ENCODE data around the gene ARID2. TPM values are rescaled to one million over a fixed set of nuclear protein-coding genes. Genes with fewer than 3 reads are reported as not detected.

The ARID2 gene
- total and polyA plus RNA-seq, 2 of the 13 experiments (the other 11 are each of a cell fraction or from before 2014, with no cell fraction given): 15.9 to 22.2 TPM

DNA sequence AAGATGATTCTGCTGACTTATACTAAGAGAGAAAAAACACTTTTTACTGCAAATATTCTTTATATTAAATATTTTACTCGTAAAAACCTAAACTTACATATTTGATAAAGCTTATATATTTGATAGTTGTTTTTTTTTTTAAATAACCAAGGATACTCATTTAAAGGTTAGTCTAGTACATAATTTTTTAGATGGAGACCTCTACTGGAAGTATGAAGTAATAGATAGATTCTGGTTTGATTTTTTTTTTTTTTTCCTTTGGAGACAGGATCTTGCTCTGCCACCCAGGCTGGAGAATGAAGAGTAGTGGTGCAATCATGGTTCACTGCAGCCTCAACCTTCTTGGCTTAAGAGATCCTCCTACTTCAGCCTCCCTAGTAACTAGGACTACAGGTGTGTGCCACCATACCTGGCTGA lies 16.4 kb downstream of the ARID2 start:
- Histone ChIP-seq H3K9ac (ENCODE audit: insufficient read depth, low read depth, low read length) (no peak overlapping the region), H3K9me3 (ENCODE audit: low read length) (no peaks in the 10 kb centered on the region), H3K4me1 (ENCODE audit: insufficient read depth, low read length) (peaks cover 13% of the 10 kb centered on the region; the same call in 1 of the 2 replicates), H3K79me2 (ENCODE audit: insufficient read depth, low read length) (peaks cover 92% of the 10 kb centered on the region), H3K27me3 (ENCODE audit: control insufficient read depth in 1 of 2, insufficient read depth in 2 of 2, low read length in 2 of 2) (no peaks in the 10 kb centered on the region), H3K27ac (ENCODE audit: extremely low read length, insufficient read depth, low read length) (no peak overlapping the region), H3K4me3 (replicated peaks in 1 of 3; ENCODE audit: insufficient read depth in 1 of 3, low read depth in 2 of 3, low read length in 3 of 3) (no peak overlapping the region), H4K20me1 (ENCODE audit: insufficient read depth, low read length) (peaks cover 18% of the 10 kb centered on the region), H3K36me3 (replicated peaks in 1 of 2; ENCODE audit: control insufficient read depth in 1 of 2, insufficient read depth in 2 of 2, low read length in 2 of 2) (peaks cover 0 to 8% of the 10 kb centered on the region in 2 experiments; a peak in 1 of 5 replicates), H3K4me2 (ENCODE audit: low read depth, low read length) (no peak overlapping the region), H2AFZ (ENCODE audit: low read length) (no peak overlapping the region)
- CTCF ChIA-PET (ENCODE audit: low intra/inter-chr PET ratio, low total read pairs): interaction anchor here (0.7 kb wide), 3 partner anchors 17 to 142 kb away, joined by 3 read pairs; no protein-coding TSS in a partner anchor
- no peak for FAIRE-seq
- 85% methylated on average over 1 of the region's 1 CpG for WGBS (ENCODE audit: low lambda C conversion rate)
- intact Hi-C loops (cut with micrococcal nuclease; ENCODE audit: unreplicated experiment) (loop anchor here (5.0 kb wide), 1 partner anchor 204 kb away; no protein-coding TSS in a partner anchor), in situ Hi-C loops (cut with HindIII; ENCODE audit: extremely low pct_ligation_motif_present, low pct_unique_long_range_greater_than_20kb) (loop anchor here (25.0 kb wide), 1 partner anchor 559 kb away; no protein-coding TSS in a partner anchor)
- POLR2A ChIA-PET: no interaction called here
- no TSS peak for BruUV-seq (replicated peaks)
- peak; percentile 48; the same call in 2 of the 3 replicates for ATAC-seq
- no peak for DNase-seq (ENCODE audit: low spot score)
- TF ChIP-seq YEATS2 (CRISPR knock-in tag; IDR thresholded peaks at IDR 0.05; ENCODE audit: borderline replicate concordance) (no peak), ZNF709 (CRISPR knock-in tag; IDR thresholded peaks at IDR 0.05) (no peak), ZNF552 (CRISPR knock-in tag; IDR thresholded peaks at IDR 0.05; ENCODE audit: borderline replicate concordance) (no peak), NFE2L2 (IDR thresholded peaks at IDR 0.05; ENCODE audit: low read length) (no peak), HNF4A (CRISPR knock-in tag; IDR thresholded peaks at IDR 0.05) (no peak), GRHL1 (CRISPR knock-in tag; conservative IDR thresholded peaks at IDR 0.05) (no peak), NONO (IDR thresholded peaks at IDR 0.05) (no peak), NONO (CRISPR knock-in tag; conservative IDR thresholded peaks at IDR 0.05) (no peak), ZNF766 (CRISPR knock-in tag; IDR thresholded peaks at IDR 0.05; ENCODE audit: borderline replicate concordance) (no peak), TCF12 (IDR thresholded peaks at IDR 0.05) (no peak), TCF12 (CRISPR knock-in tag; IDR thresholded peaks at IDR 0.05) (no peak), KLF15 (CRISPR knock-in tag; IDR thresholded peaks at IDR 0.05; ENCODE audit: borderline replicate concordance) (no peak), SNAI1 (CRISPR knock-in tag; IDR thresholded peaks at IDR 0.05; ENCODE audit: borderline replicate concordance) (no peak), TAF15 (IDR thresholded peaks at IDR 0.05; ENCODE audit: low read depth, low read length, poor library complexity, severe bottlenecking) (no peak), ZIK1 (CRISPR knock-in tag; IDR thresholded peaks at IDR 0.05; ENCODE audit: borderline replicate concordance, low read depth) (no peak), PBX2 (CRISPR knock-in tag; IDR thresholded peaks at IDR 0.05) (no peak), ZNF282 (IDR thresholded peaks at IDR 0.05; ENCODE audit: partially characterized antibody) (no peak)
- TF ChIP-seq, protein P1, sequence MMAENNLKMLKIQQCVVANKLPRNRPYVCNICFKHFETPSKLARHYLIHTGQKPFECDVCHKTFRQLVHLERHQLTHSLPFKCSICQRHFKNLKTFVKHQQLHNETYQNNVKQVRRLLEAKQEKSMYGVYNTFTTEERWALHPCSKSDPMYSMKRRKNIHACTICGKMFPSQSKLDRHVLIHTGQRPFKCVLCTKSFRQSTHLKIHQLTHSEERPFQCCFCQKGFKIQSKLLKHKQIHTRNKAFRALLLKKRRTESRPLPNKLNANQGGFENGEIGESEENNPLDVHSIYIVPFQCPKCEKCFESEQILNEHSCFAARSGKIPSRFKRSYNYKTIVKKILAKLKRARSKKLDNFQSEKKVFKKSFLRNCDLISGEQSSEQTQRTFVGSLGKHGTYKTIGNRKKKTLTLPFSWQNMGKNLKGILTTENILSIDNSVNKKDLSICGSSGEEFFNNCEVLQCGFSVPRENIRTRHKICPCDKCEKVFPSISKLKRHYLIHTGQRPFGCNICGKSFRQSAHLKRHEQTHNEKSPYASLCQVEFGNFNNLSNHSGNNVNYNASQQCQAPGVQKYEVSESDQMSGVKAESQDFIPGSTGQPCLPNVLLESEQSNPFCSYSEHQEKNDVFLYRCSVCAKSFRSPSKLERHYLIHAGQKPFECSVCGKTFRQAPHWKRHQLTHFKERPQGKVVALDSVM (CRISPR knock-in tag; IDR thresholded peaks at IDR 0.05): peak; percentile 72; the same call in 1 of the 2 replicates
- TF ChIP-seq, protein P2, sequence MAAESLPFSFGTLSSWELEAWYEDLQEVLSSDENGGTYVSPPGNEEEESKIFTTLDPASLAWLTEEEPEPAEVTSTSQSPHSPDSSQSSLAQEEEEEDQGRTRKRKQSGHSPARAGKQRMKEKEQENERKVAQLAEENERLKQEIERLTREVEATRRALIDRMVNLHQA (CRISPR knock-in tag; IDR thresholded peaks at IDR 0.05): no peak

Data from HepG2 (cell line).